HUES48 (cell line): ENCODE measurements around the gene PLD3.

Source experiments
- H3K27ac ChIP-seq: one replicate; pipeline ENCODE4 v1.7.0; 2013; ENCODE audit warnings: low read depth, low read length, inconsistent platforms
- H3K27me3 ChIP-seq: 2 replicates; pipeline ENCODE4 v1.6.1; 2013; ENCODE audit warnings: mild to moderate bottlenecking, low read length; ENCODE audit not compliant: control insufficient read depth, insufficient read depth
- H3K36me3 ChIP-seq: 2 replicates; pipeline ENCODE4 v1.6.1; 2013; ENCODE audit warnings: low read length; ENCODE audit not compliant: control insufficient read depth, insufficient read depth
- H3K4me1 ChIP-seq: 2 replicates; pipeline ENCODE4 v1.6.1; 2013; ENCODE audit warnings: mild to moderate bottlenecking, low read length; ENCODE audit not compliant: control insufficient read depth, insufficient read depth
- H3K4me3 ChIP-seq: 2 replicates; pipeline ENCODE4 v1.5.1; 2013; ENCODE audit warnings: mild to moderate bottlenecking, low read depth, low read length
- H3K9ac ChIP-seq: 2 replicates; pipeline ENCODE4 v1.6.1; 2013; ENCODE audit warnings: mild to moderate bottlenecking, low read depth, low read length, moderate library complexity
- H3K9me3 ChIP-seq: 2 replicates; pipeline ENCODE4 v1.6.1; 2013; ENCODE audit warnings: low read length; ENCODE audit not compliant: control insufficient read depth, insufficient read depth

Gene PLD3

GRCh38 chr19:40315812-40316470 is 32.6 kb upstream of the PLD3 start:
- Histone ChIP-seq H3K27ac (no peak overlapping the region), H3K27me3 (no peaks in the 10 kb centered on the region), H3K4me1 (no peaks in the 10 kb centered on the region), H3K9ac (no peak overlapping the region), H3K9me3 (no peaks in the 10 kb centered on the region), H3K36me3 (peaks cover 8% of the 10 kb centered on the region; the same call in 1 of the 2 replicates), H3K4me3 (no peak overlapping the region)

DNA sequence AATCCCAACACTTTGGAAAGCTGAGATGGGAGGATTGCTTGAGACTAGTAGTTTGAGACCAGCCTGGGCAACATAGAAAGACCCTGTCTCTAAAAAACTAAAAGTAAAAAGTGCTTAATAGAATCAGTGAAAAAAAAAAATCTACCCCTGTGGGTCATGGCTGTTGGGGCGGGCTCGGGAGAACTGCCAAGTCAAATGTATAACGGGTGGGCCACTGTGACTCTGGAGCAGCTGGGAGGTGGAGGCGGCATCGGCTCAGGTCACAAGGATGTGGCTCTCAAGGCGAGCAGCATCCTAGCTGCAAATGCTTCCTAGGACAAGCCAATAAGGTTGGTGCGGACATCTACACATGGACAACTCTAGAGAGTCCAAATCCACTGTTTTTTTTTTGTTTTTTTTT is 31.2 kb upstream of the PLD3 start:
- no peaks in the 10 kb centered on the region for H3K27me3 ChIP-seq
- no peak overlapping the region for H3K9ac ChIP-seq
- H3K4me1 ChIP-seq: no peaks in the 10 kb centered on the region
- no peaks in the 10 kb centered on the region for H3K9me3 ChIP-seq
- no peak overlapping the region for H3K27ac ChIP-seq
- no peak overlapping the region for H3K4me3 ChIP-seq
- H3K36me3 ChIP-seq: peaks cover 21% of the 10 kb centered on the region

- Histone ChIP-seq H3K4me3 (no peak overlapping the region), H3K4me1 (no peaks in the 10 kb centered on the region), H3K9me3 (no peaks in the 10 kb centered on the region), H3K27ac (no peak overlapping the region), H3K9ac (no peak overlapping the region), H3K27me3 (no peaks in the 10 kb centered on the region), H3K36me3 (peaks cover 52% of the 10 kb centered on the region)
These were observed 27.9 kb upstream of the PLD3 start for GRCh38 chr19:40320558-40320935.

GRCh38 chr19:40321076-40321475 is 27.4 kb upstream of the PLD3 start:
- H3K27me3 ChIP-seq: no peaks in the 10 kb centered on the region
- no peak overlapping the region for H3K27ac ChIP-seq
- no peaks in the 10 kb centered on the region for H3K9me3 ChIP-seq
- H3K9ac ChIP-seq: no peak overlapping the region
- no peak overlapping the region for H3K4me3 ChIP-seq
- peaks cover 57% of the 10 kb centered on the region for H3K36me3 ChIP-seq
- no peaks in the 10 kb centered on the region for H3K4me1 ChIP-seq

DNA sequence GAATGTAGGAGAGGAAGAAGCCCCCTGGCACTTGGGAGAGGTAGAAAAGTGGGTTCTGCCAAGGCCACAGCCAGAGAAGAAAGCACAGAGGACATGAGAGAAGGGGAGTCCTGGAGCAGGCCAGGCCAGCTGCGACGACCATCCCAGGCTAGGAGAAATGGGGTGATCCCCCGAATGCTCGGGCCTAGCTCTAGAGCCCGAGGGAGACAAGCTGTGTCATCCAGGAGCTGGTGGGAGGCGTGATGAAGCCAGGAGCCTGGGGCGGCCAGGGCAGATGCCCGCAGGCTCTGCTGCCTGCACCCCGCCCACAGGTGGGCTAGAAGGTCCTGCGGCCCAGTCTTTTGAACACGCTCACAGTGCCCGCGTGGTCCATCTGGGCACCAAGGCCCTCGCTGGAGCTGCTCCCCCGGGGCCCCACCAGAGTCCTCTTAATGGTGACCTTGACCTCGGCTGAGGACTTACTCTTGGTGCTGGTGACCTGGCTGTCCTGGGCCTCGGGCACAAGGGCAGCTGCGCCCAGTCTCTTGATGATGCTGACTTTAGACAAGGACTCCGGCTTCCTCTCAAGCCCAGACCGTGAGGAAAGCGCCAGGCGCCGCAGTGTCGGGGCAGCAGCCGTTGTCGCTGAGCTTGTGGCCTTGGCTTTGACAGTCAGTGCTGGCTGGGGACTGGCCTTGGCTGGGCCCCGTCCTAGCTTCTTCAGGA is 26.8 kb upstream of the PLD3 start:
- Histone ChIP-seq H3K4me3 (no peak overlapping the region), H3K36me3 (peaks cover 64% of the 10 kb centered on the region), H3K9me3 (no peaks in the 10 kb centered on the region), H3K27ac (no peak overlapping the region), H3K4me1 (no peaks in the 10 kb centered on the region), H3K27me3 (no peaks in the 10 kb centered on the region), H3K9ac (no peak overlapping the region)

DNA sequence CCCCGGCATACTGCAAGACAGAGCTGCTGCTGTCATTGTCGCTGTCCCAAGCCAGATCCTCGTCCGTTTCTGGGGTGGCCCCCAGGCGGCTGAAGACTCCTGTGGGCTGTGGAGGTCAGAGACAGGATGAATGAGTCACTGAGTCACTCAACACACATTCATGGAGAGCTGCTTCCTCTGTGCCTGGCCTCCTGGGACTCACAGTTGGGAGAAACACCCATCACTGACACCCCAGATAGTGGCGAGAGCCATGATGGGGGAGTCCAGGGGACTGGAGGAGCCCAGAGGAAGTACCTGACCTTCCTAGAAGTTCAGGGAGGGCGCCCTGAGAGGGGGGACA is 26.3 kb upstream of the PLD3 start:
- H3K27ac ChIP-seq: no peak overlapping the region
- H3K9me3 ChIP-seq: no peaks in the 10 kb centered on the region
- H3K36me3 ChIP-seq: peaks cover 64% of the 10 kb centered on the region
- H3K4me3 ChIP-seq: no peak overlapping the region
- no peaks in the 10 kb centered on the region for H3K4me1 ChIP-seq
- H3K9ac ChIP-seq: no peak overlapping the region
- no peaks in the 10 kb centered on the region for H3K27me3 ChIP-seq

- Histone ChIP-seq H3K27me3 (no peaks in the 10 kb centered on the region), H3K9me3 (no peaks in the 10 kb centered on the region), H3K36me3 (peaks cover 73% of the 10 kb centered on the region), H3K27ac (no peak overlapping the region), H3K4me3 (no peak overlapping the region), H3K4me1 (no peaks in the 10 kb centered on the region), H3K9ac (no peak overlapping the region)
These were observed 25.4 kb upstream of the PLD3 start for GRCh38 chr19:40322951-40323615.

DNA sequence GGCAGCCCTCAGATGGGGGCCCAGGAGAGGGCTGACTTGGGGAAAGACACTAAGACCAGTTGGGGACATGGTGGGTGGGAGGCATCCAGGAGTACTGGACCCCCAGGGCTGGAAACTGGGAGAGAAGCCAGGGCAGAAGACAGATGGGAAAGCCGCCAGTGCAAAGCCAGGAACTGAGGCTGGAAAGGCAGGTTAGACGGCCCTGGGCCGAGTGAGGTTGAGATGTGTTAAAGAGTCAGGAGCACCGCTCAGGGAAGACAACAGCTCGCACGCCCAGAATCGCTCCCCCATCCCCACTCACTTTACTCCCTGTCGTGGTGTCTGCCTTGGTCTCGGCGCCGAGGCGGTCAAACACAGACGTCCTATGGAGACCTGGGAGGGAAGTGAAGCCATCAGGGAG is 24.8 kb upstream of the PLD3 start:
- no peaks in the 10 kb centered on the region for H3K27me3 ChIP-seq
- H3K9me3 ChIP-seq: no peaks in the 10 kb centered on the region
- H3K27ac ChIP-seq: no peak overlapping the region
- no peaks in the 10 kb centered on the region for H3K4me1 ChIP-seq
- peaks cover 76% of the 10 kb centered on the region for H3K36me3 ChIP-seq
- H3K9ac ChIP-seq: no peak overlapping the region
- H3K4me3 ChIP-seq: no peak overlapping the region

DNA sequence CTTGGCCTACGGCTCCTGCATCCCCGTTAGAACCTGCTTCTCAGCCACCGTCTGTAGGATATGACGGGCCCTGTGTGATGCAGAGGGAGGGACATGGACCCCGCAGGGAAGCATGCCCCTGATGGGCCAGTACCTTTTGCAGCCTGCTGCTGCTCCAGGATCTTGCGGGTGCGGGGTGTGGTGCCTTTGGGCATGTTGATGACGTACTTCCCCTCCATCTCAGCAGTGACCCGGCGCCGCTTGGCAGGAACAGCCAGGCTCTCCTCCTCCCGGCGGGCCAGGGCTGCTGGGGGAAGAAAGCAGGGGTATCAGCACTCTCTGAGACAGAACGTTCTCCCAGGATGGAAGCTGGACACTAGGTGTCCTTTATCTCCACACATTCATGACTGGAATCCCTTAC is 22.3 kb upstream of the PLD3 start:
- Histone ChIP-seq H3K9ac (no peak overlapping the region), H3K27ac (no peak overlapping the region), H3K4me1 (peaks cover 6% of the 10 kb centered on the region; the same call in 1 of the 2 replicates), H3K4me3 (no peak overlapping the region), H3K9me3 (no peaks in the 10 kb centered on the region), H3K27me3 (no peaks in the 10 kb centered on the region), H3K36me3 (peaks cover 80% of the 10 kb centered on the region)

- no peaks in the 10 kb centered on the region for H3K27me3 ChIP-seq
- peaks cover 6% of the 10 kb centered on the region; the same call in 1 of the 2 replicates for H3K4me1 ChIP-seq
- no peak overlapping the region for H3K9ac ChIP-seq
- no peak overlapping the region for H3K4me3 ChIP-seq
- H3K9me3 ChIP-seq: no peaks in the 10 kb centered on the region
- peaks cover 74% of the 10 kb centered on the region for H3K36me3 ChIP-seq
- H3K27ac ChIP-seq: no peak overlapping the region
These were observed 17.4 kb upstream of the PLD3 start for GRCh38 chr19:40331052-40331451.

GRCh38 chr19:40332669-40333068 is 15.8 kb upstream of the PLD3 start:
- Histone ChIP-seq H3K36me3 (peaks cover 67% of the 10 kb centered on the region), H3K9me3 (no peaks in the 10 kb centered on the region), H3K4me1 (peaks cover 6% of the 10 kb centered on the region; the same call in 1 of the 2 replicates), H3K27ac (no peak overlapping the region), H3K27me3 (no peaks in the 10 kb centered on the region), H3K9ac (no peak overlapping the region), H3K4me3 (no peak overlapping the region)
